Natural killer cell (primary cell): ENCODE data around the gene GLI1. TPM values are rescaled to one million over a fixed set of nuclear protein-coding genes. Genes with fewer than 3 reads are reported as not detected.

ENCODE experiments used
- ATAC-seq, 3 donors: fragments of 150-1000 bp in 2 of 3; fragments of 200-7000 bp in 1 of 3; cut with Tn5 transposase; 1 replicate in 1 of 3; 2 replicates in 2 of 3; pipeline ENCODE4 v1.10.0; 2021; ENCODE audit warnings: mild to moderate bottlenecking in 2 of 3, moderate library complexity in 2 of 3
- DNase-seq, 2 donors: peaks; one replicate each; pipeline versions ENCODE4 v3.0.0 to v3.0.0-alpha.2; 2013 to 2021; ENCODE audit warnings: mixed read lengths in 1 of 2
- H3K27ac ChIP-seq: one replicate; pipeline ENCODE4 v1.5.1; 2013; ENCODE audit warnings: mild to moderate bottlenecking, low read length
- H3K27me3 ChIP-seq: one replicate; pipeline ENCODE4 v1.6.1; 2013; ENCODE audit warnings: low read length; ENCODE audit not compliant: control insufficient read depth, insufficient read depth
- H3K36me3 ChIP-seq: one replicate; pipeline ENCODE4 v1.6.1; 2013; ENCODE audit warnings: low read length; ENCODE audit not compliant: control insufficient read depth, insufficient read depth
- H3K4me1 ChIP-seq: one replicate; pipeline ENCODE4 v1.6.1; 2013; ENCODE audit warnings: low read length; ENCODE audit not compliant: control insufficient read depth, insufficient read depth
- H3K4me3 ChIP-seq: one replicate; pipeline ENCODE4 v1.5.1; 2013; ENCODE audit warnings: low read length
- H3K9me3 ChIP-seq: one replicate; pipeline ENCODE4 v1.6.1; 2013; ENCODE audit warnings: low read length; ENCODE audit not compliant: control insufficient read depth, insufficient read depth
- H3K27ac Mint-ChIP-seq, 2 donors: one replicate each; pipeline ENCODE4 v1.8.0; 2022; ENCODE audit warnings: mild to moderate bottlenecking in 2 of 2, mixed read lengths in 2 of 2, moderate library complexity in 1 of 2
- H3K27me3 Mint-ChIP-seq, 2 donors: one replicate each; pipeline ENCODE4 v1.8.0; 2022; ENCODE audit warnings: low read depth in 2 of 2, mixed read lengths in 2 of 2
- H3K36me3 Mint-ChIP-seq: one replicate; pipeline ENCODE4 v1.8.0; 2022; ENCODE audit warnings: mixed read lengths
- H3K4me1 Mint-ChIP-seq, 2 donors: one replicate each; pipeline ENCODE4 v1.8.0; 2022; ENCODE audit warnings: mixed read lengths in 2 of 2
- H3K4me3 Mint-ChIP-seq: one replicate; pipeline ENCODE4 v1.8.0; 2022; ENCODE audit warnings: mild to moderate bottlenecking, moderate library complexity, mixed read lengths
- H3K9me3 Mint-ChIP-seq, 2 donors: one replicate each; pipeline ENCODE4 v1.8.0; 2022; ENCODE audit warnings: mixed read lengths in 2 of 2
- WGBS: methylation state at CpG from one replicate; pipeline ENCODE4 v1.1.7; 2013; ENCODE audit warnings: missing lambda C conversion rate; ENCODE audit not compliant: insufficient coverage; 5-methylcytosine and 5-hydroxymethylcytosine counted together
- intact Hi-C: fragments of 100-400 bp; cut with micrococcal nuclease; formaldehyde crosslinking; loops from one replicate; pipeline ENCODE4 v1.14.2; 2022
- total RNA-seq, 4 donors: library from RNA; stranded (reverse); fragments of 120-200 nt in 1 of 4; gene quantifications; one replicate each; pipeline versions ENCODE4 v1.2.3 to v1.2.4, GENCODE V29; 2013 to 2022
- TF ChIP-seq, protein P1 (sequence below): fragments of 200-600 bp; IDR thresholded peaks from one replicate; pipeline ENCODE4 v1.8.0; 2022; ENCODE audit warnings: antibody characterized with exemption

The GLI1 gene
- total RNA-seq, 3 donors from 2014 or later (not counting 1 experiment from before 2014, with no cell fraction given): 0.50 to 1.4 (median 0.99) TPM

DNA sequence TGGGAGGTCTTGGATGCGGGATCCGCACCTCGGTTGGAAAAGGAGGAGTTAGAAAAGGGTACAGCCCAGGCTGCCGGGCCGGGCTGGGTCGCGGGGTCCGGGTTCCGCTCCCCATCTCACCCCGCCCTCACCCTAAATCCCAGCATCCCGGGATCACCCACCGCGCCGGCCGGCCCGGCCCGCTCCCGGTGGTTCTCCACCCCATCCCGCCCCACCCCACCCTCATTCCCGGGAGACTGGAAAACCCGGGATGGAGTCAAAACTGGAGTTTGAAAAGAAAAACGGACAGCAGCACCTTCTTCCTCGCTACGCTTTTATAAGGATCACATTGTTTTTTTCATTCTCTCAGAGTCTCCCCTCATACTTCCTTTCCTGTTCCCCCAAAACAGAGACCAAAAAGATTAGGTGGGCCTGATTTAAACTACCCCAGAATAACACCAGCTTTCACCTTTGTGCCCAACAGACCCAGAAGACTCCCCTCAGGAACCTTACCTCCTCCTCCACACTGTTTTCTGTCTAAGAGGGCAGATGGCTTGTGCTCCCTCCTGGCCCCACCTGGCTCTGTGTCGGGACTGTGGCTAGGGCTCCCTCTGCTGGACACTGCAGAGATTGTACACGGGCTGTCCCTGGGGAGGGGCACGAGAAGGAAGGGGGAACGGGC, 2.8 kb downstream of the GLI1 start:
- DNase-seq: peak; percentile 80 to 95
- Histone ChIP-seq H3K4me3 (peak overlapping the region; percentile 34), H3K9me3 (no peaks in the 10 kb centered on the region), H3K27ac (no peak overlapping the region), H3K4me1 (peaks cover 47% of the 10 kb centered on the region), H3K27me3 (peaks cover 6% of the 10 kb centered on the region), H3K36me3 (no peaks in the 10 kb centered on the region)
- Mint-ChIP-seq H3K36me3 (no peaks in the 10 kb centered on the region), H3K27ac (peak overlapping the region; percentile 76 to 96), H3K4me3 (peak overlapping the region; percentile 93), H3K27me3 (peaks cover 0 to 15% of the 10 kb centered on the region in 2 donors), H3K9me3 (no peaks in the 10 kb centered on the region), H3K4me1 (peaks cover 59 to 63% of the 10 kb centered on the region in 2 donors)
- peak; percentile 66 to 83 (median 66) for ATAC-seq
- TF ChIP-seq, protein P1, sequence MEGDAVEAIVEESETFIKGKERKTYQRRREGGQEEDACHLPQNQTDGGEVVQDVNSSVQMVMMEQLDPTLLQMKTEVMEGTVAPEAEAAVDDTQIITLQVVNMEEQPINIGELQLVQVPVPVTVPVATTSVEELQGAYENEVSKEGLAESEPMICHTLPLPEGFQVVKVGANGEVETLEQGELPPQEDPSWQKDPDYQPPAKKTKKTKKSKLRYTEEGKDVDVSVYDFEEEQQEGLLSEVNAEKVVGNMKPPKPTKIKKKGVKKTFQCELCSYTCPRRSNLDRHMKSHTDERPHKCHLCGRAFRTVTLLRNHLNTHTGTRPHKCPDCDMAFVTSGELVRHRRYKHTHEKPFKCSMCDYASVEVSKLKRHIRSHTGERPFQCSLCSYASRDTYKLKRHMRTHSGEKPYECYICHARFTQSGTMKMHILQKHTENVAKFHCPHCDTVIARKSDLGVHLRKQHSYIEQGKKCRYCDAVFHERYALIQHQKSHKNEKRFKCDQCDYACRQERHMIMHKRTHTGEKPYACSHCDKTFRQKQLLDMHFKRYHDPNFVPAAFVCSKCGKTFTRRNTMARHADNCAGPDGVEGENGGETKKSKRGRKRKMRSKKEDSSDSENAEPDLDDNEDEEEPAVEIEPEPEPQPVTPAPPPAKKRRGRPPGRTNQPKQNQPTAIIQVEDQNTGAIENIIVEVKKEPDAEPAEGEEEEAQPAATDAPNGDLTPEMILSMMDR: peak; percentile 93
- WGBS: under 1% methylated on average over 25 of the region's 28 CpGs
- intact Hi-C loops: loop anchor here (2.0 kb wide), 1 partner anchor 14 kb away; no protein-coding TSS in a partner anchor

DNA sequence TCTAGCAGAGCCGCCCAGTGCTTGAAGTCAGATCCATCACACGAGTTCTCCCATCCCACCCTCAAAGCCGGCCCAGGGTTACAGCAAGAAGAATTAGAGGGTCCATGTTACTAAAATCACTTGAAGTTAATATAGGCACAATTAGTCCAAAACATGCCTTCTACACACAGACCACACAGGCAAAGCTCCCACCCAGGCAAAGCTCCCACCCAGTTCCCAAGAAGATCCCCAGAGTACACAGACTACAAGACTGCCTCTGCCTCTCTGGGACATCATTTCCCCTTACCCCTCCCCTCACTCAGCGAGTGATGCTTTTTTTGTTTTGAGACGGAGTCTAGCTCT, 3.3 kb downstream of the GLI1 start:
- Mint-ChIP-seq H3K4me3 (peak overlapping the region; percentile 93), H3K27ac (peak overlapping the region; percentile 76 to 96), H3K9me3 (no peaks in the 10 kb centered on the region), H3K4me1 (peaks cover 64 to 68% of the 10 kb centered on the region in 2 donors), H3K27me3 (peaks cover 0 to 15% of the 10 kb centered on the region in 2 donors), H3K36me3 (no peaks in the 10 kb centered on the region)
- Histone ChIP-seq H3K4me3 (no peak overlapping the region), H3K27me3 (peaks cover 6% of the 10 kb centered on the region), H3K36me3 (peaks cover 5% of the 10 kb centered on the region), H3K9me3 (no peaks in the 10 kb centered on the region), H3K27ac (no peak overlapping the region), H3K4me1 (peaks cover 47% of the 10 kb centered on the region)
- TF ChIP-seq, protein P1: peak; percentile 35
- 38% methylated on average over 4 of the region's 5 CpGs for WGBS
- intact Hi-C loops: loop anchor here (2.0 kb wide), 1 partner anchor 14 kb away; no protein-coding TSS in a partner anchor
- DNase-seq (no peak), ATAC-seq (no peak)

DNA sequence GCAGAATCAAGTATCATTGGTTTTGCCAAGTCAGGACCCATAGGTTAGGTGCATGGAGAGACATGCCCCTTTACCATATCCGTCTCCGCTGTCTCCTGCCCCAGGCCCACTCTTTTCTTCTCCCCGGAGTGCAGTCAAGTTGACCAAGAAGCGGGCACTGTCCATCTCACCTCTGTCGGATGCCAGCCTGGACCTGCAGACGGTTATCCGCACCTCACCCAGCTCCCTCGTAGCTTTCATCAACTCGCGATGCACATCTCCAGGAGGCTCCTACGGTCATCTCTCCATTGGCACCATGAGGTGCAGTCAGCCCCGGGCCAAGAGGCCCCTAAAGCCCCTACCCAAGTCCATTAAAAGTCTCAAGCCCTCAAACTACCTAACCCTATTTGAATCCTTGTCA, 5.0 kb downstream of the GLI1 start:
- H3K9me3 Mint-ChIP-seq: no peaks in the 10 kb centered on the region
- no peak overlapping the region for H3K27ac ChIP-seq
- H3K36me3 ChIP-seq: peaks cover 16% of the 10 kb centered on the region
- H3K36me3 Mint-ChIP-seq: no peaks in the 10 kb centered on the region
- DNase-seq: no peak
- TF ChIP-seq, protein P1: no peak
- peaks cover 0 to 15% of the 10 kb centered on the region in 2 donors for H3K27me3 Mint-ChIP-seq
- H3K27ac Mint-ChIP-seq: peak overlapping the region; percentile 61 to 62
- no peaks in the 10 kb centered on the region for H3K9me3 ChIP-seq
- no peak overlapping the region for H3K4me3 ChIP-seq
- H3K4me1 ChIP-seq: peaks cover 42% of the 10 kb centered on the region
- peaks cover 6% of the 10 kb centered on the region for H3K27me3 ChIP-seq
- intact Hi-C loops: no loop called here
- 93% methylated on average over 12 of the region's 12 CpGs for WGBS
- H3K4me3 Mint-ChIP-seq: peak overlapping the region; percentile 56
- peaks cover 69 to 73% of the 10 kb centered on the region in 2 donors for H3K4me1 Mint-ChIP-seq
- ATAC-seq: no peak
